Mucosa of rectum (tissue), 2 donors: Measurements from ENCODE around the gene ATP11A.

Experiments used
- H3K27ac ChIP-seq, 2 donors: one replicate each; pipeline ENCODE4 v1.7.0; 2013; ENCODE audit warnings: inconsistent platforms in 2 of 2, low read depth in 2 of 2, low read length in 2 of 2
- H3K27me3 ChIP-seq, 2 donors: one replicate each; pipeline ENCODE4 v1.7.0; 2013; ENCODE audit warnings: low read length in 2 of 2; ENCODE audit not compliant: control insufficient read depth in 2 of 2, insufficient read depth in 2 of 2
- H3K36me3 ChIP-seq, 2 donors: one replicate each; pipeline ENCODE4 v1.7.0; 2013; ENCODE audit warnings: low read length in 2 of 2; ENCODE audit not compliant: control insufficient read depth in 2 of 2, insufficient read depth in 2 of 2
- H3K4me1 ChIP-seq, 2 donors: one replicate each; pipeline ENCODE4 v1.7.0; 2013; ENCODE audit warnings: low read length in 2 of 2, mild to moderate bottlenecking in 1 of 2; ENCODE audit not compliant: control insufficient read depth in 2 of 2, insufficient read depth in 2 of 2
- H3K4me3 ChIP-seq, 2 donors: one replicate each; pipeline ENCODE4 v1.7.0; 2013; ENCODE audit warnings: low read length in 2 of 2
- H3K9ac ChIP-seq, 2 donors: one replicate each; pipeline ENCODE4 v1.7.0; 2013; ENCODE audit warnings: low read length in 2 of 2, low read depth in 1 of 2, mild to moderate bottlenecking in 1 of 2
- H3K9me3 ChIP-seq, 2 donors: one replicate each; pipeline ENCODE4 v1.7.0; 2013; ENCODE audit warnings: low read length in 2 of 2; ENCODE audit not compliant: control insufficient read depth in 2 of 2
- donor health status: healthy.
- donor health status: Normal muscosa, but diverticular disease.

Gene ATP11A

DNA sequence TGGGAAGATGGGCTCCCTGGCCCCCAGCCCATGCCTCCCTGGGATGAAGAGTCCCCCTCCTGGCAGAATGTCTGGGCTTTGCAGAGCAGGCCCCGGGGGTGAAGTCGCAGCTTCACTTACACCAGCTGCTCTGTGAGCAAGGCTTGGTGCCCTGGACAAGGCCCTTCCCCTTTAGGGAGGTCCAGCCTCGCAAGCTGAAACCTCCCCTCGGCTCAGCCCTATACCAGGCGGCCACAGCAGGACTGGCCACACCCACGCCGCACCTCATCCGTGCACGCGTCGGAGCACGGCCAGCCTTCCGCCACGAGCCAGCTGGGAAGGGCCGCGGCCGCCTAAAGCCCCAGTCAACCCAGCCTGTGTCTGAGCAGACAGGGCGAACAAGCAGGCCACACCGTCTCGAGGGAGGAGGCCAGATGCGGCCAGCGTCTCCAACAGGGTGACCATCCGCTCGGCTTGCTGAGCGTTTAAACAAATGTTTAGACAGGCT, 196.0 kb downstream of the ATP11A start:
- peaks cover 3 to 8% of the 10 kb centered on the region in 2 donors for H3K4me1 ChIP-seq
- peak overlapping the region in 1 of 2 donors; percentile 38 for H3K27ac ChIP-seq
- no peaks in the 10 kb centered on the region for H3K9me3 ChIP-seq
- H3K4me3 ChIP-seq, result no peak overlapping the region
- peak overlapping the region in 1 of 2 donors; percentile 54 for H3K9ac ChIP-seq
- peaks cover 3 to 6% of the 10 kb centered on the region in 2 donors for H3K36me3 ChIP-seq
- H3K27me3 ChIP-seq, result no peaks in the 10 kb centered on the region

DNA sequence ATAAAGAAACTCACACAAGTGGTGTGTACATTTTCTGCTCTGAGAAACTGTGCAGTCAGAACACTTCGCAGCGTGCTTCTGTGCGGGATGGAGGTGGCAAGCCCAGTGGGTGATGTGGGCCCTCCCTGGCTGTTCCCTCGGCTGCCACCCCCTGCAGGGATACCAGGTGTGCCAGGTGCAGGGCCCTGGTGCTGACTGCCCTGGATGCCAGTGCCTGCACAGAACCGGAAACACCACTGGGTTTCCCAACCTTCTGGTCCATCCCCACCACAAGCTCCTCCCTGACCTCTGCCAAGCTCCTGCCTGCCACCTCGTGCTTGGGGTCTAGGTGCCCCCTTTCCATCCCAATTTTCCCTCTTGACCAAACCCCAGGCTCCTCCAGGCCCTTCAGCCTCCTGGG, 197.3 kb downstream of the ATP11A start:
- no peak overlapping the region for H3K9ac ChIP-seq
- peaks cover 3 to 8% of the 10 kb centered on the region in 2 donors for H3K4me1 ChIP-seq
- H3K36me3 ChIP-seq, result peaks cover 3 to 4% of the 10 kb centered on the region in 2 donors
- no peaks in the 10 kb centered on the region for H3K9me3 ChIP-seq
- peaks cover 0 to 6% of the 10 kb centered on the region in 2 donors for H3K27me3 ChIP-seq
- H3K27ac ChIP-seq, result no peak overlapping the region
- H3K4me3 ChIP-seq, result no peak overlapping the region

- Histone ChIP-seq H3K4me1 (peaks cover 7 to 8% of the 10 kb centered on the region in 2 donors), H3K9ac (no peak overlapping the region), H3K27me3 (peaks cover 0 to 7% of the 10 kb centered on the region in 2 donors), H3K4me3 (no peak overlapping the region), H3K9me3 (no peaks in the 10 kb centered on the region), H3K36me3 (peaks cover 0 to 2% of the 10 kb centered on the region in 2 donors), H3K27ac (no peak overlapping the region)
These were observed 197.7 kb downstream of the ATP11A start for GRCh38 chr13:112887557-112887991.

- peaks cover 14 to 16% of the 10 kb centered on the region in 2 donors for H3K4me1 ChIP-seq
- no peak overlapping the region for H3K27ac ChIP-seq
- no peaks in the 10 kb centered on the region for H3K9me3 ChIP-seq
- no peak overlapping the region for H3K4me3 ChIP-seq
- H3K27me3 ChIP-seq, result peaks cover 0 to 7% of the 10 kb centered on the region in 2 donors
- no peak overlapping the region for H3K9ac ChIP-seq
- peaks cover 0 to 2% of the 10 kb centered on the region in 2 donors for H3K36me3 ChIP-seq
These were observed 198.6 kb downstream of the ATP11A start for GRCh38 chr13:112888238-112889111.

GRCh38 chr13:112889351-112890290, 199.8 kb downstream of the ATP11A start:
- Histone ChIP-seq H3K9me3 (no peaks in the 10 kb centered on the region), H3K4me3 (no peak overlapping the region), H3K27ac (no peak overlapping the region), H3K9ac (no peak overlapping the region), H3K27me3 (peaks cover 0 to 7% of the 10 kb centered on the region in 2 donors), H3K36me3 (peaks cover 0 to 2% of the 10 kb centered on the region in 2 donors), H3K4me1 (peaks cover 21 to 23% of the 10 kb centered on the region in 2 donors)

DNA sequence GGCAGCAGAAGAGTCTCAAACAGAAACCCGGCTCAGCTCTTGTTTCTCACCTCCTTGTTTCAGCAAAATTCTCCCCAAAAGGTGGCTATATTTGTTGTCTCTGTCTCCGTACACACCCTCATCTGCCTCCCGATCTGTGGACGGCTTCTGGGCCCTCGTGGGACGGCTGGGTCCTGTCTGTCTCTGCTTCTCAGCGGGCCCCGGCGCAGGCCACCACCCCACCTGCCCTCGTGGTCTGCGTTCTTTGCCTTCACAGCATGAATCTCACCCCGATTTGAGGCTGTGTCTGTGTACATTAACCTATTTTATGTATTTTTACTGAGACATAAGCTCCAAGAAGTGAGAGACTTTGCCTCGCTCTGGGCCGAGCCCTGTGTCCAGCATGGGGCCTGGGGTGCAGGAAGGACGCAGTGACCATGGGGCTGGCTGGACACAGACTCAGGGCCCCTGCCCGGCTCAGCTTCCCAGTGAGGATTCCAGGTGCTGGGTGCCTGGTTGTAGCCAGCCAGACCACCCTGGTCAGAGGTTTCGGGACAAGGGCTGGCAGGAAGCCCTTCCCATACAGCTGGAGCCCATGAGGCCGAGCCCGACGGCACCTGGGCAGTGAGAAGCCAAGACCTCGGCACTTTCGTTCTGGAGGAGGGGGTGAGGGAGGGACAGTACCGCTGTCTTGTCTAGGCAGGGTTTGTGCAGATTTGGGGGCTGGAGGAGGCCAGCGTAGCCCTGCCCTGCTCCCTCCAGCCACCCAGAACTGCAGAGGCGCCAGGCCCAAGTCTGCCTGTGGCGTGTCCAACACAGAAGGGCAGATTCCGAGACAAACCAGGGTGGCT, 200.7 kb downstream of the ATP11A start:
- peaks cover 25 to 28% of the 10 kb centered on the region in 2 donors for H3K4me1 ChIP-seq
- no peaks in the 10 kb centered on the region for H3K36me3 ChIP-seq
- H3K9ac ChIP-seq, result no peak overlapping the region
- no peak overlapping the region for H3K4me3 ChIP-seq
- H3K27ac ChIP-seq, result no peak overlapping the region
- no peaks in the 10 kb centered on the region for H3K9me3 ChIP-seq
- H3K27me3 ChIP-seq, result peaks cover 2 to 14% of the 10 kb centered on the region in 2 donors

- Histone ChIP-seq H3K9me3 (no peaks in the 10 kb centered on the region), H3K4me3 (no peak overlapping the region), H3K27ac (no peak overlapping the region), H3K4me1 (peaks cover 19 to 25% of the 10 kb centered on the region in 2 donors), H3K36me3 (no peaks in the 10 kb centered on the region), H3K9ac (no peak overlapping the region), H3K27me3 (peaks cover 2 to 15% of the 10 kb centered on the region in 2 donors)
These were observed 201.9 kb downstream of the ATP11A start for GRCh38 chr13:112891477-112892401.

GRCh38 chr13:112892426-112893206, 202.8 kb downstream of the ATP11A start:
- peaks cover 2 to 15% of the 10 kb centered on the region in 2 donors for H3K27me3 ChIP-seq
- peak overlapping the region; percentile 13 to 36 for H3K27ac ChIP-seq

More at GRCh38 chr13:112892426-112893206, 202.8 kb downstream of the ATP11A start:
- H3K9me3 ChIP-seq, result no peaks in the 10 kb centered on the region
- H3K4me3 ChIP-seq, result peak overlapping the region in 1 of 2 donors; percentile 26
- peak overlapping the region in 1 of 2 donors; percentile 22 for H3K9ac ChIP-seq
- no peaks in the 10 kb centered on the region for H3K36me3 ChIP-seq
- peaks cover 19 to 25% of the 10 kb centered on the region in 2 donors for H3K4me1 ChIP-seq
